ENCODE measurements around the gene MFN2.

DNA sequence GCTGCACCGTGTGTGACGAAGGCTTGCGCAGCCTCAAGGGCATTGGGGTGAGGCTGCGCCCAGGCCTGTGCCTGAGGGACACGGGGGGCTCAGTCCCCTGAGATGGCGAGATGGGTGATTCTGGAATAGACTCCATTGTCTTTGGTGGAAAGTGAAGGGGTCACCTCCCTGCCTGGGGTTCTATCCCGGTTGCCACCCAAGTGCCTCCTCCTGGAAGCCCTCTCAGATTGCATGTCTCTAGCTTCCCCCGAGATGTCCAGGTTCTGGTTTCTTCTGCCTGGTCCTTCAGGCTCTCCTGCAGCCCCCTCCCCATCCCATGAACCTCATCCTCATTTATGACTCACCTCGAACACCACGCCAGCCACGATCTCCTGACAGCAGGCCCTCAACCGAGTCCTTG, 22.3 kb upstream of the MFN2 start:
- TF ChIP-seq, protein P1, sequence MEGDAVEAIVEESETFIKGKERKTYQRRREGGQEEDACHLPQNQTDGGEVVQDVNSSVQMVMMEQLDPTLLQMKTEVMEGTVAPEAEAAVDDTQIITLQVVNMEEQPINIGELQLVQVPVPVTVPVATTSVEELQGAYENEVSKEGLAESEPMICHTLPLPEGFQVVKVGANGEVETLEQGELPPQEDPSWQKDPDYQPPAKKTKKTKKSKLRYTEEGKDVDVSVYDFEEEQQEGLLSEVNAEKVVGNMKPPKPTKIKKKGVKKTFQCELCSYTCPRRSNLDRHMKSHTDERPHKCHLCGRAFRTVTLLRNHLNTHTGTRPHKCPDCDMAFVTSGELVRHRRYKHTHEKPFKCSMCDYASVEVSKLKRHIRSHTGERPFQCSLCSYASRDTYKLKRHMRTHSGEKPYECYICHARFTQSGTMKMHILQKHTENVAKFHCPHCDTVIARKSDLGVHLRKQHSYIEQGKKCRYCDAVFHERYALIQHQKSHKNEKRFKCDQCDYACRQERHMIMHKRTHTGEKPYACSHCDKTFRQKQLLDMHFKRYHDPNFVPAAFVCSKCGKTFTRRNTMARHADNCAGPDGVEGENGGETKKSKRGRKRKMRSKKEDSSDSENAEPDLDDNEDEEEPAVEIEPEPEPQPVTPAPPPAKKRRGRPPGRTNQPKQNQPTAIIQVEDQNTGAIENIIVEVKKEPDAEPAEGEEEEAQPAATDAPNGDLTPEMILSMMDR (IDR thresholded peaks at IDR 0.05): no peak
- no peak for TF ChIP-seq POLR2A (IDR thresholded peaks at IDR 0.05)
